ACC112 (cell line): ENCODE results near the gene KCNH5.
"Not testable (repeated sequence)": the region's sequence is repeated elsewhere in the genome, so short reads cannot be mapped to it uniquely, and the experiment has no call there.

Experiments
- H2AFZ ChIP-seq: fragments of 200-600 bp; sonication (generic); one replicate; pipeline ENCODE4 v1.6.0; 2017; ENCODE audit warnings: antibody characterized with exemption, low read length; ENCODE audit not compliant: unreplicated experiment
- H3K27ac ChIP-seq: fragments of 200-600 bp; sonication (generic); 2 replicates; pipeline ENCODE4 v1.5.1; 2014; ENCODE audit warnings: low read depth, mild to moderate bottlenecking, antibody characterized with exemption, low read length, moderate library complexity
- H3K27me3 ChIP-seq: fragments of 200-600 bp; sonication (generic); 2 replicates; pipeline ENCODE4 v1.6.1; 2014; ENCODE audit warnings: mild to moderate bottlenecking, antibody characterized with exemption, low read length, moderate library complexity, mixed read lengths; ENCODE audit not compliant: insufficient read depth
- H3K36me3 ChIP-seq: fragments of 200-600 bp; sonication (generic); 2 replicates; pipeline ENCODE4 v1.6.1; 2016; ENCODE audit warnings: mild to moderate bottlenecking, antibody characterized with exemption, low read length, moderate library complexity, mixed read lengths; ENCODE audit not compliant: insufficient read depth
- H3K4me1 ChIP-seq: fragments of 200-600 bp; sonication (generic); one replicate; pipeline ENCODE4 v1.6.1; 2016; ENCODE audit warnings: low read length, mixed read lengths; ENCODE audit not compliant: insufficient read depth, unreplicated experiment, control insufficient read depth
- H3K4me3 ChIP-seq: fragments of 200-600 bp; sonication (generic); 2 replicates; pipeline ENCODE4 v1.5.1; 2014; ENCODE audit warnings: mild to moderate bottlenecking, low read depth, low read length
- H3K79me2 ChIP-seq: fragments of 200-600 bp; sonication (generic); one replicate; pipeline ENCODE4 v1.6.0; 2016; ENCODE audit warnings: low read length; ENCODE audit not compliant: control insufficient read depth, unreplicated experiment, insufficient read depth

The KCNH5 gene

GRCh38 chr14:62819931-62820330, 225.3 kb downstream of the KCNH5 start:
- no peak overlapping the region for H3K4me3 ChIP-seq
- H3K4me1 ChIP-seq = no peaks in the 10 kb centered on the region
- H3K36me3 ChIP-seq = no peaks in the 10 kb centered on the region
- H3K79me2 ChIP-seq = no peaks in the 10 kb centered on the region
- H3K27me3 ChIP-seq = no peaks in the 10 kb centered on the region
- no peak overlapping the region for H2AFZ ChIP-seq
- no peak overlapping the region for H3K27ac ChIP-seq

DNA sequence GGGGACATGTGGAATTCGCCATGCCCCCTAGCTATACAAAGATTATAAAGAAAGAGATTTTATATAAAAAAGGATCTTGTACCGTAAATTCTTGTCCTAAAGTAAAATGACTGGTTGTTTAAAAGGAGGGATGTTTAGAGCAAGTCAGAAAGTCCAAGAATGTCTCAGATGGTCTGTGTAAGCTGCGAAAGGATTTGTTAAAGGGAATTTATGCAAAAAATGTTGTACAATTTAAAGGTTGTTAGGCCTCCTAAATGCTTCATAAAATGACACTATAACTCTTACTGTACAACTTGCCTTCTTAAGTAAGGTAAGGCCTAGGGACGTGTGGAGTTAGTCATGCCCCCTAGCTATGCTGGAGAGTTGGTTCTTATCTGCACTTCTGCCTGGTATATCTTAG, 237.6 kb downstream of the KCNH5 start:
- Histone ChIP-seq H3K79me2 (no peaks in the 10 kb centered on the region), H3K27me3 (no peaks in the 10 kb centered on the region), H3K4me3 (no peak overlapping the region), H3K27ac (no peak overlapping the region), H2AFZ (no peak overlapping the region), H3K4me1 (no peaks in the 10 kb centered on the region), H3K36me3 (no peaks in the 10 kb centered on the region)

DNA sequence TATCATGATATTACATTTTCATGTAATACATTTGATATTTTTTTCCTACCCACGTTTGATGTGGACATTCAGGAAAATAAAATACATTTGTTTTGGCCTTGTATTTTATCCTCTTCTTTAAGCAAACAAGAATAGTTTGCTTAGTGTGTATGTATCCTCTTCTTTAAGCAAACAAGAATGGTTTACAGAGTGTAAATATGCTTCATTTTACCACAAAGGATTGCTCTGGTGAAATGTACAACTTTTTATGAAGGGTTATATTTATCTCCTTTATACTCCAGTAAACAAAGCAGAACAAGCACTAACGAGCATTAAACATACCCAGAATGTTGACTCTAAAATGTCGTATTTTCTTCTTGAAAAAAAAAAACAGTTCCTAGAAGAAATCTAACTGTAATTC, 244.7 kb downstream of the KCNH5 start:
- Histone ChIP-seq H3K4me1 (no peaks in the 10 kb centered on the region), H3K27me3 (no peaks in the 10 kb centered on the region), H3K79me2 (no peaks in the 10 kb centered on the region), H3K27ac (no peak overlapping the region), H3K4me3 (no peak overlapping the region), H3K36me3 (no peaks in the 10 kb centered on the region), H2AFZ (no peak overlapping the region)

GRCh38 chr14:62796431-62796830, 248.8 kb downstream of the KCNH5 start:
- no peaks in the 10 kb centered on the region for H3K79me2 ChIP-seq
- H3K27ac ChIP-seq = no peak overlapping the region
- H3K36me3 ChIP-seq = no peaks in the 10 kb centered on the region
- H2AFZ ChIP-seq = no peak overlapping the region
- no peaks in the 10 kb centered on the region for H3K4me1 ChIP-seq
- no peaks in the 10 kb centered on the region for H3K27me3 ChIP-seq
- no peak overlapping the region for H3K4me3 ChIP-seq

GRCh38 chr14:62792578-62792977, 252.7 kb downstream of the KCNH5 start:
- H3K4me1 ChIP-seq = no peaks in the 10 kb centered on the region
- no peaks in the 10 kb centered on the region for H3K36me3 ChIP-seq
- H3K4me3 ChIP-seq = no peak overlapping the region
- no peak overlapping the region for H3K27ac ChIP-seq
- no peaks in the 10 kb centered on the region for H3K79me2 ChIP-seq
- H3K27me3 ChIP-seq = no peaks in the 10 kb centered on the region
- H2AFZ ChIP-seq = no peak overlapping the region

DNA sequence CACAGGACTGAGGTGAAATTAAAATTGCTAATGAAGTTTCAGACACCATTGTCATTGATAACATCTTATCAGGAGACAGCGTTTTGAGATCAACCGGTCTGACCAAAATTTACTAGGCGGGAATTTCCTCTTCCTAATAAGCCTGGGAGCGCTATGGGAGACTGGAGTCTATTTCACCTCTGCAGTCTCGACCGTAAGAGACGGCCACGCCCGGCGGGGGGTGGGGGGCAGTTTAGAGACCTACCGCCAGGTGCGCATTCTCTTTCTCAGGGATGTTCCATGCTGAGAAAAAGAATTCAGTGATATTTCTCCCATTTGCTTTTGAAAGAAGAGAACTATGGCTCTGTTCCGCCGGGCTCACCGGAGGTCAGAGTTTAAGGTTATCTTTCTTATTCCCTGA, 263.9 kb downstream of the KCNH5 start:
- not testable (repeated sequence) for H3K27me3 ChIP-seq, H3K27ac ChIP-seq, H2AFZ ChIP-seq, H3K36me3 ChIP-seq, H3K4me1 ChIP-seq, H3K79me2 ChIP-seq, H3K4me3 ChIP-seq

GRCh38 chr14:62778852-62779251, 266.4 kb downstream of the KCNH5 start:
- no peaks in the 10 kb centered on the region for H3K36me3 ChIP-seq
- no peaks in the 10 kb centered on the region for H3K27me3 ChIP-seq
- H3K4me1 ChIP-seq = no peaks in the 10 kb centered on the region
- H3K4me3 ChIP-seq = no peak overlapping the region
- no peak overlapping the region for H3K27ac ChIP-seq
- H2AFZ ChIP-seq = no peak overlapping the region
- H3K79me2 ChIP-seq = no peaks in the 10 kb centered on the region

- no peak overlapping the region for H3K27ac ChIP-seq
- no peaks in the 10 kb centered on the region for H3K36me3 ChIP-seq
- no peaks in the 10 kb centered on the region for H3K79me2 ChIP-seq
- H3K4me3 ChIP-seq = no peak overlapping the region
- no peaks in the 10 kb centered on the region for H3K27me3 ChIP-seq
- no peak overlapping the region for H2AFZ ChIP-seq
- H3K4me1 ChIP-seq = no peaks in the 10 kb centered on the region
Measured at GRCh38 chr14:62778310-62778709, 266.9 kb downstream of the KCNH5 start.

- Histone ChIP-seq H3K4me3 (no peak overlapping the region), H3K27ac (no peak overlapping the region), H3K27me3 (no peaks in the 10 kb centered on the region), H3K79me2 (no peaks in the 10 kb centered on the region), H3K36me3 (no peaks in the 10 kb centered on the region), H3K4me1 (no peaks in the 10 kb centered on the region), H2AFZ (no peak overlapping the region)
Measured at GRCh38 chr14:62777510-62777909, 267.7 kb downstream of the KCNH5 start.

DNA sequence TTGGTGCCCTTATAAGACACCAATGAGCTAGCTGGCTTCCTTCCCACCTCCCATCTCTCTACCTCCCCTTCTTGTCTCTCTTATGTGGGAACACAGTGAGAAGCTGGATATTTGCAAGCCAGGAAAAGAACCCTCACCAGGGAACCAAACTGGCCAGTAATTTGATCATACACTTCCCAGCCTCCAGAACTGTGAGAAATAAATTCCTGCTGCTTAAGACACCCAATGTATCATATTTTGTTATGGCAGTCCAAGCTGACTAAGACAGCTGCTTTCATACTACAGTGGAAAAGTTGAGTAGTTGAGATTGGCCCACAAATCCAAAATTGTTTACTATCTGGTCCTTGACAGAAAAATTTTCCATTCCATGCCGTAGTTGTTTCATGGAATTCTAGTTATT, 269.0 kb downstream of the KCNH5 start:
- Histone ChIP-seq H3K4me3 (no peak overlapping the region), H3K27me3 (no peaks in the 10 kb centered on the region), H3K79me2 (no peaks in the 10 kb centered on the region), H3K27ac (no peak overlapping the region), H2AFZ (no peak overlapping the region), H3K36me3 (no peaks in the 10 kb centered on the region), H3K4me1 (no peaks in the 10 kb centered on the region)

GRCh38 chr14:62768753-62769152, 276.5 kb downstream of the KCNH5 start:
- Histone ChIP-seq H3K36me3 (no peaks in the 10 kb centered on the region), H2AFZ (no peak overlapping the region), H3K27ac (no peak overlapping the region), H3K27me3 (no peaks in the 10 kb centered on the region), H3K4me1 (no peaks in the 10 kb centered on the region), H3K4me3 (no peak overlapping the region), H3K79me2 (no peaks in the 10 kb centered on the region)

GRCh38 chr14:62763951-62764350, 281.3 kb downstream of the KCNH5 start:
- no peak overlapping the region for H3K27ac ChIP-seq
- no peaks in the 10 kb centered on the region for H3K4me1 ChIP-seq

More at GRCh38 chr14:62763951-62764350, 281.3 kb downstream of the KCNH5 start:
- Histone ChIP-seq H3K79me2 (no peaks in the 10 kb centered on the region), H2AFZ (no peak overlapping the region), H3K36me3 (no peaks in the 10 kb centered on the region), H3K27me3 (no peaks in the 10 kb centered on the region), H3K4me3 (no peak overlapping the region)
